GM12865 (cell line): ENCODE measurements around the gene TNS3.

ENCODE experiments used
- DNase-seq: peaks from one replicate; pipeline ENCODE4 v3.0.0; 2010; ENCODE audit warnings: low read depth
- H3K4me3 ChIP-seq: 2 replicates; pipeline ENCODE4 v1.5.1; 2011; ENCODE audit warnings: mild to moderate bottlenecking, low read depth, low read length, control low read depth
- CTCF ChIP-seq: IDR thresholded peaks from 2 replicates; pipeline ENCODE4 v1.5.1; 2011; ENCODE audit warnings: low read length, control low read depth, low read depth, inconsistent platforms; ENCODE audit not compliant: insufficient read depth; ENCODE audit errors: missing control alignments

TNS3 gene

GRCh38 chr7:47347346-47347745, 234.6 kb downstream of the TNS3 start:
- no peak overlapping the region for H3K4me3 ChIP-seq
- no peak for TF ChIP-seq CTCF
- DNase-seq = no peak

- DNase-seq = no peak
- no peak for TF ChIP-seq CTCF
- no peak overlapping the region for H3K4me3 ChIP-seq
Measured at GRCh38 chr7:47346377-47346914, 235.5 kb downstream of the TNS3 start.

GRCh38 chr7:47345857-47346298, 236.0 kb downstream of the TNS3 start:
- no peak for TF ChIP-seq CTCF
- H3K4me3 ChIP-seq = no peak overlapping the region
- no peak for DNase-seq

- no peak overlapping the region for H3K4me3 ChIP-seq
- no peak for TF ChIP-seq CTCF
- DNase-seq = no peak
Measured at GRCh38 chr7:47344171-47344955, 237.5 kb downstream of the TNS3 start.

GRCh38 chr7:47343061-47343455, 238.9 kb downstream of the TNS3 start:
- no peak for TF ChIP-seq CTCF
- no peak for DNase-seq

GRCh38 chr7:47342296-47343060, 239.4 kb downstream of the TNS3 start:
- no peak for DNase-seq
- H3K4me3 ChIP-seq = no peak overlapping the region
- no peak for TF ChIP-seq CTCF

More at GRCh38 chr7:47343061-47343455, 238.9 kb downstream of the TNS3 start:
- H3K4me3 ChIP-seq = no peak overlapping the region
